Gastrocnemius medialis (tissue), 4 donors: Measurements from ENCODE around the gene B4GALT2. TPM values are rescaled to one million over a fixed set of nuclear protein-coding genes. Genes with fewer than 3 reads are reported as not detected.

ENCODE experiments used
- ATAC-seq, 2 donors: fragments of 150-250 bp; one replicate each; pipeline ENCODE4 v1.9.1; 2016
- DNase-seq, 2 donors: peaks; one replicate each; pipeline ENCODE4 v3.0.0-alpha.2; 2019
- H3K27ac ChIP-seq, 4 donors: fragments of 200-600 bp; sonication (generic); 1 replicate in 1 of 4; 2 replicates in 3 of 4; pipeline ENCODE4 v1.5.1; 2016 to 2018; ENCODE audit warnings: mild to moderate bottlenecking in 2 of 4, moderate library complexity in 1 of 4
- H3K27me3 ChIP-seq, 3 donors: fragments of 200-600 bp; sonication (generic) in 2 of 3; 1 replicate in 1 of 3; 2 replicates in 2 of 3; pipeline versions ENCODE4 v1.5.1 to v1.6.0; 2016 to 2019; ENCODE audit warnings: mild to moderate bottlenecking in 1 of 3, moderate library complexity in 1 of 3
- H3K36me3 ChIP-seq, 2 donors: fragments of 200-600 bp; sonication (generic) in 1 of 2; one replicate each; pipeline ENCODE4 v1.5.1; 2017 to 2018
- H3K4me1 ChIP-seq, 2 donors: fragments of 200-600 bp; sonication (generic) in 1 of 2; one replicate each; pipeline ENCODE4 v1.5.1; 2016 to 2017; ENCODE audit warnings: mild to moderate bottlenecking in 2 of 2
- H3K4me3 ChIP-seq, 4 donors: fragments of 200-600 bp; sonication (generic) in 3 of 4; 1 replicate in 1 of 4; 2 replicates in 3 of 4; pipeline ENCODE4 v1.5.1; 2016 to 2019; ENCODE audit warnings: mild to moderate bottlenecking in 2 of 4
- H3K9me3 ChIP-seq, 3 donors: fragments of 200-600 bp; sonication (generic) in 2 of 3; 1 replicate in 1 of 3; 2 replicates in 2 of 3; pipeline ENCODE4 v1.5.1; 2016 to 2019
- CTCF ChIP-seq, 5 experiments: fragments of 450-650 bp in 3 of 5; fragments of 200-600 bp in 2 of 5; sonication (generic) in 2 of 5; IDR thresholded peaks in 4 of 5; conservative IDR thresholded peaks in 1 of 5; 1 replicate in 4 of 5; 2 replicates in 1 of 5; pipeline ENCODE4 v1.5.1; 2016 to 2019; ENCODE audit warnings: antibody characterized with exemption in 5 of 5, mild to moderate bottlenecking in 3 of 5, moderate library complexity in 3 of 5
- POLR2A ChIP-seq, 2 donors: fragments of 450-650 bp; IDR thresholded peaks; one replicate each; pipeline ENCODE4 v1.6.1; 2017; ENCODE audit warnings: antibody characterized with exemption in 2 of 2, mild to moderate bottlenecking in 2 of 2, moderate library complexity in 2 of 2
- in situ Hi-C, 4 donors: fragments of 200-750 bp; cut with MboI; loops; one replicate each; pipeline versions ENCODE4 v1.15.0 to v1.8.0; 2017; ENCODE audit warnings: low sequenced_read_pairs in 4 of 4
- intact Hi-C: fragments of 100-400 bp; cut with DNase I; formaldehyde crosslinking; loops from one replicate; pipeline ENCODE4 v1.15.1; 2023; ENCODE audit warnings: low total_unique reads
- total RNA-seq, 4 donors: library from RNA; depleted of rRNA; stranded (reverse); fragments of >200 nt; gene quantifications; one replicate each; pipeline versions ENCODE4 v1.1.0 to v1.2.3, GENCODE V29; 2016

B4GALT2 gene
- total RNA-seq, 4 donors from 2014 or later, result 63.5 to 97.8 (median 72.1) TPM

DNA sequence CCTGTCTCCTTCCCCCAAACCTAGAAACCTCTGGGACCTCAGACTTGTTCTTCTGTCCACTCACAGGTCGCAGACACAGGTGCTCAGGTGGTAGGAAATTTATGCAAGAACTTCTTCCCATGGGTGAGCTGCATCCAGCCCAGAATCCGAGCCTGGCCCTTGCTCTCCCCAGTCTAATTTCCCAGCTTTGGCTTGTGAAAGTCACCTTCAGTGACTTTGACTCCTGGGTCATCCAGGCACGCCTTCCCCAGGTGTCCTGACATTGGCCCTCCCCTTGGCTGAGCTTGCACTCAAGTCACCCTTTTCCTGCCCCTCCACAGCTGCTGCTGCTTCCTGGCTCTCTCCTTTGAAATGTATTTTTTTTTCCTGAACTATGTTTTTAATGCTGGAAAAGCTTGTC, 25.6 kb upstream of the B4GALT2 start:
- peak overlapping the region; percentile 33 to 97 (median 73) for H3K27ac ChIP-seq
- H3K9me3 ChIP-seq, result no peaks in the 10 kb centered on the region
- peaks cover 72% of the 10 kb centered on the region in 2 donors for H3K4me1 ChIP-seq
- ATAC-seq (no peak), DNase-seq (no peak)
- intact Hi-C loops (loop anchor here (5.0 kb wide), 1 partner anchor 824 kb away; the partner anchor contains the start of gene RPS8), in situ Hi-C loops (no loop called here)
- no peaks in the 10 kb centered on the region for H3K27me3 ChIP-seq
- TF ChIP-seq POLR2A (IDR thresholded peaks at IDR 0.05) (no peak), CTCF (IDR thresholded peaks at IDR 0.05 in 4 of 5, conservative IDR thresholded peaks at IDR 0.05 in 1 of 5) (no peak)
- H3K4me3 ChIP-seq, result no peak overlapping the region
- H3K36me3 ChIP-seq, result peaks cover 0 to 37% of the 10 kb centered on the region in 2 donors

GRCh38 chr1:43954036-43954435, 25.0 kb upstream of the B4GALT2 start:
- no peak for ATAC-seq
- no peak overlapping the region for H3K4me3 ChIP-seq
- intact Hi-C loops, result loop anchor here (5.0 kb wide), 1 partner anchor 823 kb away; the partner anchor contains the start of gene RPS8
- in situ Hi-C loops, result no loop called here
- no peaks in the 10 kb centered on the region for H3K9me3 ChIP-seq
- no peaks in the 10 kb centered on the region for H3K27me3 ChIP-seq
- no peak for TF ChIP-seq POLR2A (IDR thresholded peaks at IDR 0.05)
- no peak for TF ChIP-seq CTCF (IDR thresholded peaks at IDR 0.05 in 4 of 5, conservative IDR thresholded peaks at IDR 0.05 in 1 of 5)
- H3K36me3 ChIP-seq, result peaks cover 0 to 44% of the 10 kb centered on the region in 2 donors
- H3K27ac ChIP-seq, result peak overlapping the region in 3 of 4 donors; percentile 33 to 97 (median 56)
- no peak for DNase-seq
- H3K4me1 ChIP-seq, result peaks cover 65% of the 10 kb centered on the region in 2 donors

DNA sequence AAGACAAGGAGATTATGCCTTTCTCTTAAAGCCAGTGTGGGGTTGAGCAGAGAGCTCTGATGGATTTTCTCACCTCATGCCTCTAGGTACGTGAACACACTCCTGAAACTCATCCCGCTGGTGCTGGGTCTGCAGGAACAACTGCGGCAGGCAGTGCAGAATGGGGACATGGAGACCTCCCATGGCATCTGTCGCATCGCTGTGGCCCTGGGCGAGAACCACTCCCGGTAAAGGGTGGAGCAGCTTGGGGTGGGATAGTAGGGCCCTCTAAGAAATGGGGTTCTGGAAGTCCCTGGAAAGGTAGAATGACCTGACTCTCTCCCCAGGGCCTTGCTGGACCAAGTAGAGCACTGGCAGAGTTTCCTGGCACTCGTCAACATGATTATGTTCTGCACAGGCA, 22.8 kb upstream of the B4GALT2 start:
- intact Hi-C loops, result no loop called here
- DNase-seq (no peak), ATAC-seq (no peak)
- Histone ChIP-seq H3K27me3 (no peaks in the 10 kb centered on the region), H3K4me1 (peaks cover 43 to 44% of the 10 kb centered on the region in 2 donors), H3K4me3 (no peak overlapping the region), H3K9me3 (no peaks in the 10 kb centered on the region), H3K27ac (peak overlapping the region in 2 of 4 donors; percentile 26 to 72), H3K36me3 (peaks cover 0 to 54% of the 10 kb centered on the region in 2 donors)
- no peak for TF ChIP-seq POLR2A (IDR thresholded peaks at IDR 0.05)
- no peak for TF ChIP-seq CTCF (IDR thresholded peaks at IDR 0.05 in 4 of 5, conservative IDR thresholded peaks at IDR 0.05 in 1 of 5)
- in situ Hi-C loops, result no loop called here

DNA sequence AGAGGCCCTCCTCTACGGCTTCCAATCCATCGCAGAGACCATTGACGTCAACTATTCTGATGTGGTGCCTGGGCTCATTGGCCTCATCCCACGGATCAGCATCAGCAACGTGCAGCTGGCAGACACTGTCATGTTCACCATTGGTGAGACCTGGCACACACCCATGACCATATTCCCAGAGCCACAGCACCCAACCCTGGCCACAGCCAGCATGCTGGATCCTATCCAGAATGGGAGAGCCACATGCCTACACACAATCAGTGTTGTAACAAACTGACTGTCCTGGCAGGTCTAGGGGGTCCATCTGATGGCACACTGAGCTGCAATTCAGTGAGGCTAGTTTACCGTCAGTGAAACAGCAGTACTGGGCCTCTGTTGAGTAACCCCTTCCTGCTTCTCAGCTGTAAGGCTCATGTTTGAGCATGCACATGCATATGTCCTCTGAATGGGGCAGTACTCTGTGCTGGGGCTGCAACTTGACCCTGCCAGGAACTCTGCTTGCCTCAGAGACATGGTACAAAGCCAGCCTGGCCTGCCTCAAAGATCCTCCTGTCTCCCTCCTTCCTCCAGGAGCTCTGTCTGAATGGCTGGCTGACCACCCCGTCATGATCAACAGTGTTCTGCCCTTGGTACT, 21.5 kb upstream of the B4GALT2 start:
- Histone ChIP-seq H3K4me1 (peaks cover 30 to 31% of the 10 kb centered on the region in 2 donors), H3K4me3 (no peak overlapping the region), H3K27me3 (no peaks in the 10 kb centered on the region), H3K27ac (peak overlapping the region; percentile 9 to 72 (median 44)), H3K9me3 (no peaks in the 10 kb centered on the region), H3K36me3 (peaks cover 0 to 67% of the 10 kb centered on the region in 2 donors)
- in situ Hi-C loops (no loop called here), intact Hi-C loops (no loop called here)
- ATAC-seq (peak in 1 of 2 donors; percentile 78), DNase-seq (peak in 1 of 2 donors; percentile 69)
- TF ChIP-seq CTCF (IDR thresholded peaks at IDR 0.05 in 4 of 5, conservative IDR thresholded peaks at IDR 0.05 in 1 of 5), result no peak
- no peak for TF ChIP-seq POLR2A (IDR thresholded peaks at IDR 0.05)
